ENCODE measurements around the gene TPRN. TPM values are rescaled to one million over a fixed set of nuclear protein-coding genes. Genes with fewer than 3 reads are reported as not detected.

Gene TPRN
- total and polyA plus RNA-seq, 2 donors: 2.7 to 6.2 TPM

- WGBS: 92% methylated on average over 15 of the region's 15 CpGs
- no peaks in the 10 kb centered on the region for H3K27me3 ChIP-seq (ENCODE audit: control insufficient read depth in 2 of 2, insufficient read depth in 1 of 2, low read length in 1 of 2)
- H3K27ac ChIP-seq (ENCODE audit: low read depth in 1 of 2, low read length in 1 of 2): no peak overlapping the region
- no peak for DNase-seq (ENCODE audit: low read depth in 6 of 9, low spot score in 9 of 9)
- peaks cover 48 to 68% of the 10 kb centered on the region in 2 donors for H3K36me3 ChIP-seq (ENCODE audit: control insufficient read depth in 2 of 2, insufficient read depth in 2 of 2, low read length in 1 of 2)
- H3K4me3 ChIP-seq (ENCODE audit: low read length in 2 of 2): peak overlapping the region; percentile 90 to 99
- H3K9me3 ChIP-seq (ENCODE audit: control insufficient read depth in 2 of 2, insufficient read depth in 1 of 2, low read length in 1 of 2): no peaks in the 10 kb centered on the region
- peaks cover 18 to 25% of the 10 kb centered on the region in 2 donors for H3K4me1 ChIP-seq (ENCODE audit: control insufficient read depth in 2 of 2, insufficient read depth in 2 of 2, low read length in 2 of 2)
Measured at GRCh38 chr9:137187386-137187785, 13.2 kb downstream of the TPRN start.

GRCh38 chr9:137186385-137186784, 14.2 kb downstream of the TPRN start:
- 95% methylated on average over 6 of the region's 6 CpGs for WGBS
- no peaks in the 10 kb centered on the region for H3K27me3 ChIP-seq (ENCODE audit: control insufficient read depth in 2 of 2, insufficient read depth in 1 of 2, low read length in 1 of 2)
- H3K36me3 ChIP-seq (ENCODE audit: control insufficient read depth in 2 of 2, insufficient read depth in 2 of 2, low read length in 1 of 2): peaks cover 53 to 65% of the 10 kb centered on the region in 2 donors
- H3K4me1 ChIP-seq (ENCODE audit: control insufficient read depth in 2 of 2, insufficient read depth in 2 of 2, low read length in 2 of 2): peaks cover 18 to 25% of the 10 kb centered on the region in 2 donors
- no peak overlapping the region for H3K27ac ChIP-seq (ENCODE audit: low read depth in 1 of 2, low read length in 1 of 2)
- H3K9me3 ChIP-seq (ENCODE audit: control insufficient read depth in 2 of 2, insufficient read depth in 1 of 2, low read length in 1 of 2): no peaks in the 10 kb centered on the region
- no peak overlapping the region for H3K4me3 ChIP-seq (ENCODE audit: low read length in 2 of 2)
- DNase-seq (ENCODE audit: low read depth in 6 of 9, low spot score in 9 of 9): no peak

- Histone ChIP-seq H3K27ac (ENCODE audit: low read depth in 1 of 2, low read length in 1 of 2) (no peak overlapping the region), H3K36me3 (ENCODE audit: control insufficient read depth in 2 of 2, insufficient read depth in 2 of 2, low read length in 1 of 2) (peaks cover 53 to 65% of the 10 kb centered on the region in 2 donors), H3K4me1 (ENCODE audit: control insufficient read depth in 2 of 2, insufficient read depth in 2 of 2, low read length in 2 of 2) (peaks cover 18 to 25% of the 10 kb centered on the region in 2 donors), H3K27me3 (ENCODE audit: control insufficient read depth in 2 of 2, insufficient read depth in 1 of 2, low read length in 1 of 2) (no peaks in the 10 kb centered on the region), H3K4me3 (ENCODE audit: low read length in 2 of 2) (no peak overlapping the region), H3K9me3 (ENCODE audit: control insufficient read depth in 2 of 2, insufficient read depth in 1 of 2, low read length in 1 of 2) (no peaks in the 10 kb centered on the region)
- 98% methylated on average over 19 of the region's 19 CpGs for WGBS
- DNase-seq (ENCODE audit: low read depth in 6 of 9, low spot score in 9 of 9): no peak
Measured at GRCh38 chr9:137185921-137186320, 14.6 kb downstream of the TPRN start.

- peaks cover 53 to 65% of the 10 kb centered on the region in 2 donors for H3K36me3 ChIP-seq (ENCODE audit: control insufficient read depth in 2 of 2, insufficient read depth in 2 of 2, low read length in 1 of 2)
- DNase-seq (ENCODE audit: low read depth in 6 of 9, low spot score in 9 of 9): no peak
- H3K4me3 ChIP-seq (ENCODE audit: low read length in 2 of 2): no peak overlapping the region
- H3K4me1 ChIP-seq (ENCODE audit: control insufficient read depth in 2 of 2, insufficient read depth in 2 of 2, low read length in 2 of 2): peaks cover 17 to 25% of the 10 kb centered on the region in 2 donors
- H3K27me3 ChIP-seq (ENCODE audit: control insufficient read depth in 2 of 2, insufficient read depth in 1 of 2, low read length in 1 of 2): no peaks in the 10 kb centered on the region
- no peak overlapping the region for H3K27ac ChIP-seq (ENCODE audit: low read depth in 1 of 2, low read length in 1 of 2)
- WGBS: 97% methylated on average over 48 of the region's 48 CpGs
- H3K9me3 ChIP-seq (ENCODE audit: control insufficient read depth in 2 of 2, insufficient read depth in 1 of 2, low read length in 1 of 2): no peaks in the 10 kb centered on the region
Measured at GRCh38 chr9:137184881-137185660, 15.5 kb downstream of the TPRN start.

- Histone ChIP-seq H3K27ac (ENCODE audit: low read depth in 1 of 2, low read length in 1 of 2) (no peak overlapping the region), H3K4me3 (ENCODE audit: low read length in 2 of 2) (no peak overlapping the region), H3K9me3 (ENCODE audit: control insufficient read depth in 2 of 2, insufficient read depth in 1 of 2, low read length in 1 of 2) (no peaks in the 10 kb centered on the region), H3K36me3 (ENCODE audit: control insufficient read depth in 2 of 2, insufficient read depth in 2 of 2, low read length in 1 of 2) (peaks cover 58 to 71% of the 10 kb centered on the region in 2 donors), H3K4me1 (ENCODE audit: control insufficient read depth in 2 of 2, insufficient read depth in 2 of 2, low read length in 2 of 2) (peaks cover 10 to 15% of the 10 kb centered on the region in 2 donors), H3K27me3 (ENCODE audit: control insufficient read depth in 2 of 2, insufficient read depth in 1 of 2, low read length in 1 of 2) (no peaks in the 10 kb centered on the region)
- DNase-seq (ENCODE audit: low read depth in 6 of 9, low spot score in 9 of 9): no peak
- 98% methylated on average over 27 of the region's 27 CpGs for WGBS
Measured at GRCh38 chr9:137183980-137184595, 16.5 kb downstream of the TPRN start.

- Histone ChIP-seq H3K4me3 (ENCODE audit: low read length in 2 of 2) (no peak overlapping the region), H3K9me3 (ENCODE audit: control insufficient read depth in 2 of 2, insufficient read depth in 1 of 2, low read length in 1 of 2) (no peaks in the 10 kb centered on the region), H3K36me3 (ENCODE audit: control insufficient read depth in 2 of 2, insufficient read depth in 2 of 2, low read length in 1 of 2) (peaks cover 68 to 84% of the 10 kb centered on the region in 2 donors), H3K27me3 (ENCODE audit: control insufficient read depth in 2 of 2, insufficient read depth in 1 of 2, low read length in 1 of 2) (no peaks in the 10 kb centered on the region), H3K4me1 (ENCODE audit: control insufficient read depth in 2 of 2, insufficient read depth in 2 of 2, low read length in 2 of 2) (peaks cover 9 to 13% of the 10 kb centered on the region in 2 donors), H3K27ac (ENCODE audit: low read depth in 1 of 2, low read length in 1 of 2) (no peak overlapping the region)
- WGBS: 99% methylated on average over 17 of the region's 17 CpGs
- no peak for DNase-seq (ENCODE audit: low read depth in 6 of 9, low spot score in 9 of 9)
Measured at GRCh38 chr9:137182836-137183235, 17.7 kb downstream of the TPRN start.

- Histone ChIP-seq H3K27ac (ENCODE audit: low read depth in 1 of 2, low read length in 1 of 2) (no peak overlapping the region), H3K9me3 (ENCODE audit: control insufficient read depth in 2 of 2, insufficient read depth in 1 of 2, low read length in 1 of 2) (no peaks in the 10 kb centered on the region), H3K36me3 (ENCODE audit: control insufficient read depth in 2 of 2, insufficient read depth in 2 of 2, low read length in 1 of 2) (peaks cover 63 to 94% of the 10 kb centered on the region in 2 donors), H3K4me3 (ENCODE audit: low read length in 2 of 2) (no peak overlapping the region), H3K27me3 (ENCODE audit: control insufficient read depth in 2 of 2, insufficient read depth in 1 of 2, low read length in 1 of 2) (no peaks in the 10 kb centered on the region), H3K4me1 (ENCODE audit: control insufficient read depth in 2 of 2, insufficient read depth in 2 of 2, low read length in 2 of 2) (peaks cover 0 to 1% of the 10 kb centered on the region in 2 donors)
- WGBS: 98% methylated on average over 22 of the region's 22 CpGs
- DNase-seq (ENCODE audit: low read depth in 6 of 9, low spot score in 9 of 9): no peak
Measured at GRCh38 chr9:137181680-137182079, 18.9 kb downstream of the TPRN start.

GRCh38 chr9:137180491-137180890, 20.1 kb downstream of the TPRN start:
- Histone ChIP-seq H3K4me1 (ENCODE audit: control insufficient read depth in 2 of 2, insufficient read depth in 2 of 2, low read length in 2 of 2) (peaks cover 3 to 10% of the 10 kb centered on the region in 2 donors), H3K9me3 (ENCODE audit: control insufficient read depth in 2 of 2, insufficient read depth in 1 of 2, low read length in 1 of 2) (no peaks in the 10 kb centered on the region), H3K36me3 (ENCODE audit: control insufficient read depth in 2 of 2, insufficient read depth in 2 of 2, low read length in 1 of 2) (peaks cover 60 to 83% of the 10 kb centered on the region in 2 donors), H3K27me3 (ENCODE audit: control insufficient read depth in 2 of 2, insufficient read depth in 1 of 2, low read length in 1 of 2) (peaks cover 0 to 5% of the 10 kb centered on the region in 2 donors), H3K4me3 (ENCODE audit: low read length in 2 of 2) (no peak overlapping the region), H3K27ac (ENCODE audit: low read depth in 1 of 2, low read length in 1 of 2) (no peak overlapping the region)
- no peak for DNase-seq (ENCODE audit: low read depth in 6 of 9, low spot score in 9 of 9)
- WGBS: 98% methylated on average over 20 of the region's 20 CpGs

GRCh38 chr9:137179761-137180160, 20.8 kb downstream of the TPRN start:
- peaks cover 0 to 12% of the 10 kb centered on the region in 2 donors for H3K27me3 ChIP-seq (ENCODE audit: control insufficient read depth in 2 of 2, insufficient read depth in 1 of 2, low read length in 1 of 2)
- no peaks in the 10 kb centered on the region for H3K9me3 ChIP-seq (ENCODE audit: control insufficient read depth in 2 of 2, insufficient read depth in 1 of 2, low read length in 1 of 2)
- H3K4me3 ChIP-seq (ENCODE audit: low read length in 2 of 2): no peak overlapping the region
- peaks cover 58 to 76% of the 10 kb centered on the region in 2 donors for H3K36me3 ChIP-seq (ENCODE audit: control insufficient read depth in 2 of 2, insufficient read depth in 2 of 2, low read length in 1 of 2)
- no peak for DNase-seq (ENCODE audit: low read depth in 6 of 9, low spot score in 9 of 9)
- H3K27ac ChIP-seq (ENCODE audit: low read depth in 1 of 2, low read length in 1 of 2): no peak overlapping the region
- 98% methylated on average over 17 of the region's 17 CpGs for WGBS
- peaks cover 10 to 18% of the 10 kb centered on the region in 2 donors for H3K4me1 ChIP-seq (ENCODE audit: control insufficient read depth in 2 of 2, insufficient read depth in 2 of 2, low read length in 2 of 2)

Data from thymus (tissue), 11 donors.